IMR-90 (cell line): ENCODE results near the gene HRH4. TPM values are rescaled to one million over a fixed set of nuclear protein-coding genes. Genes with fewer than 3 reads are reported as not detected.

Source experiments
- ATAC-seq: fragments of 200-7000 bp; cut with Tn5 transposase; 2 replicates; pipeline ENCODE4 v1.9.1; 2020; ENCODE audit warnings: low read depth, mild to moderate bottlenecking, moderate library complexity
- BruUV-seq: library from RNA; stranded (reverse); fragments of 400-500 nt; replicated peaks from 2 replicates; lab custom pipeline; 2021; lab: Mats Ljungman, UMichigan
- CTCF ChIA-PET: fragments of 300-600 bp; formaldehyde crosslinking; extraction: SDS; loops from one replicate; lab custom pipeline; 2021; ENCODE audit warnings: antibody characterized with exemption; lab: Yijun Ruan, JAX
- POLR2A ChIA-PET: fragments of 300-600 bp; sonication (Branson Sonifier 250); formaldehyde crosslinking; loops from one replicate; lab custom pipeline; 2022; ENCODE audit warnings: antibody characterized with exemption; ENCODE audit not compliant: unreplicated experiment; lab: Charles Lee
- DNase-seq: peaks from one replicate; pipeline ENCODE4 v3.0.0; 2013
- H2AFZ ChIP-seq: replicated peaks from 2 replicates; pipeline ENCODE3; 2013; ENCODE audit warnings: low read length, mild to moderate bottlenecking; ENCODE audit not compliant: poor library complexity
- H2AK5ac ChIP-seq: 2 replicates; pipeline ENCODE4 v1.6.1; 2013; ENCODE audit warnings: low read depth, low read length, inconsistent platforms
- H2AK9ac ChIP-seq: replicated peaks from 2 replicates; pipeline ENCODE3; 2013; ENCODE audit warnings: mild to moderate bottlenecking, low read depth, low read length, moderate library complexity; ENCODE audit not compliant: poor library complexity
- H2BK120ac ChIP-seq: 2 replicates; pipeline ENCODE4 v1.6.1; 2013; ENCODE audit warnings: low read depth, low read length, inconsistent platforms
- H2BK15ac ChIP-seq: 3 replicates; pipeline ENCODE4 v1.6.1; 2013; ENCODE audit warnings: low read depth, low read length, inconsistent platforms
- H2BK20ac ChIP-seq: 2 replicates; pipeline ENCODE4 v1.6.1; 2013; ENCODE audit warnings: low read depth, mild to moderate bottlenecking, inconsistent platforms, low read length, moderate library complexity
- H2BK5ac ChIP-seq: 2 replicates; pipeline ENCODE4 v1.6.1; 2013; ENCODE audit warnings: mild to moderate bottlenecking, low read depth, low read length, inconsistent platforms; ENCODE audit not compliant: poor library complexity, severe bottlenecking
- H3K14ac ChIP-seq: replicated peaks from 2 replicates; pipeline ENCODE4 v1.6.1; 2013; ENCODE audit warnings: low read depth, low read length, inconsistent platforms
- H3K18ac ChIP-seq: 2 replicates; pipeline ENCODE4 v1.6.1; 2013; ENCODE audit warnings: low read depth, low read length, control low read depth
- H3K23ac ChIP-seq: 2 replicates; pipeline ENCODE4 v1.6.1; 2013; ENCODE audit warnings: low read depth, low read length, inconsistent platforms
- H3K27ac ChIP-seq: 2 replicates; pipeline ENCODE4 v1.5.1; 2013; ENCODE audit warnings: mild to moderate bottlenecking, control low read depth, low read length; ENCODE audit not compliant: insufficient read depth
- H3K27me3 ChIP-seq: 2 replicates; pipeline ENCODE4 v1.6.1; 2013; ENCODE audit warnings: low read length; ENCODE audit not compliant: control insufficient read depth, insufficient read depth
- H3K36me3 ChIP-seq: 2 replicates; pipeline ENCODE4 v1.6.1; 2013; ENCODE audit warnings: low read length, mixed read lengths; ENCODE audit not compliant: control insufficient read depth, insufficient read depth
- H3K4ac ChIP-seq: 2 replicates; pipeline ENCODE4 v1.6.1; 2013; ENCODE audit warnings: low read depth, low read length, inconsistent platforms
- H3K4me1 ChIP-seq: 2 replicates; pipeline ENCODE4 v1.6.1; 2013; ENCODE audit warnings: low read length, mixed read lengths; ENCODE audit not compliant: control insufficient read depth, insufficient read depth
- H3K4me2 ChIP-seq: 2 replicates; pipeline ENCODE4 v1.6.1; 2013; ENCODE audit warnings: low read depth, mild to moderate bottlenecking, control low read depth, low read length, moderate library complexity
- H3K4me3 ChIP-seq: 2 replicates; pipeline ENCODE4 v1.5.1; 2013; ENCODE audit warnings: low read depth, mild to moderate bottlenecking, control low read depth, low read length, moderate library complexity; ENCODE audit not compliant: insufficient read depth
- H3K56ac ChIP-seq: 2 replicates; pipeline ENCODE4 v1.6.1; 2013; ENCODE audit warnings: low read length, inconsistent platforms; ENCODE audit not compliant: insufficient read depth; ENCODE audit errors: extremely low read depth
- H3K79me1 ChIP-seq, 2 experiments: 2 replicates each; pipeline ENCODE4 v1.6.1; 2013; ENCODE audit warnings: low read length in 2 of 2, inconsistent platforms in 1 of 2, low read depth in 1 of 2
- H3K9ac ChIP-seq: 2 replicates; pipeline ENCODE4 v1.6.1; 2013; ENCODE audit warnings: low read depth, low read length, control low read depth
- H3K9me1 ChIP-seq: 2 replicates; pipeline ENCODE4 v1.6.1; 2013; ENCODE audit warnings: low read length, inconsistent platforms; ENCODE audit not compliant: insufficient read depth
- H3K9me3 ChIP-seq: 2 replicates; pipeline ENCODE4 v1.6.1; 2013; ENCODE audit warnings: low read length; ENCODE audit not compliant: control insufficient read depth, insufficient read depth
- H4K20me1 ChIP-seq: 2 replicates; pipeline ENCODE4 v1.6.1; 2013; ENCODE audit warnings: low read length, inconsistent platforms; ENCODE audit not compliant: insufficient read depth
- H4K5ac ChIP-seq: 2 replicates; pipeline ENCODE4 v1.6.1; 2013; ENCODE audit warnings: mild to moderate bottlenecking, low read depth, low read length, control low read depth
- H4K8ac ChIP-seq, 2 experiments: 2 replicates each; pipeline ENCODE4 v1.6.1; 2013; ENCODE audit warnings: low read depth in 2 of 2, low read length in 2 of 2, control low read depth in 1 of 2, inconsistent platforms in 1 of 2
- H4K91ac ChIP-seq: 2 replicates; pipeline ENCODE4 v1.6.1; 2013; ENCODE audit warnings: low read depth, low read length, inconsistent platforms; ENCODE audit not compliant: insufficient read depth
- BHLHE40 ChIP-seq: fragments of 150-350 bp; IDR thresholded peaks from 2 replicates; pipeline ENCODE4 v1.6.1; 2016; ENCODE audit warnings: mild to moderate bottlenecking, low read depth, low read length
- CEBPB ChIP-seq: IDR thresholded peaks from 2 replicates; pipeline ENCODE4 v1.6.1; 2012; ENCODE audit warnings: low read depth, low read length, improper control_type of control experiment
- FOS ChIP-seq: fragments of 150-350 bp; IDR thresholded peaks from 2 replicates; pipeline ENCODE4 v1.6.1; 2016; ENCODE audit warnings: low read depth, low read length
- MAFK ChIP-seq: IDR thresholded peaks from 2 replicates; pipeline ENCODE4 v1.6.1; 2012; ENCODE audit warnings: low read depth, low read length, improper control_type of control experiment
- MAZ ChIP-seq: IDR thresholded peaks from 2 replicates; pipeline ENCODE4 v1.6.1; 2012; ENCODE audit warnings: low read depth, mild to moderate bottlenecking, low read length, improper control_type of control experiment, moderate library complexity, borderline replicate concordance
- MXI1 ChIP-seq: IDR thresholded peaks from 2 replicates; pipeline ENCODE4 v1.6.1; 2012; ENCODE audit warnings: low read depth, mild to moderate bottlenecking, low read length, moderate library complexity, borderline replicate concordance
- POLR2A ChIP-seq: IDR thresholded peaks from 2 replicates; pipeline ENCODE4 v1.6.1; 2012; ENCODE audit warnings: mild to moderate bottlenecking, low read depth, low read length
- RCOR1 ChIP-seq: IDR thresholded peaks from 2 replicates; pipeline ENCODE4 v1.6.1; 2012; ENCODE audit warnings: mild to moderate bottlenecking, low read length, improper control_type of control experiment; ENCODE audit not compliant: insufficient replicate concordance
- WGBS, 2 experiments: methylation state at CpG; one replicate each; pipeline versions ENCODE4 v1.1.5 to v1.1.7; 2013; ENCODE audit warnings: missing lambda C conversion rate in 2 of 2; ENCODE audit not compliant: insufficient read length in 1 of 2; ENCODE audit errors: extremely low coverage in 2 of 2; 5-methylcytosine and 5-hydroxymethylcytosine counted together
- dilution Hi-C: fragments of 300-500 bp; cut with HindIII; formaldehyde crosslinking; loops from one replicate; pipeline ENCODE4 v1.14.3; 2018; ENCODE audit warnings: low sequenced_read_pairs; ENCODE audit not compliant: unreplicated experiment
- in situ Hi-C: fragments of 300-500 bp; cut with MboI; formaldehyde crosslinking; loops from 3 replicates; pipeline ENCODE4 v1.14.3; 2019; ENCODE audit warnings: low sequenced_read_pairs, inconsistent platforms, mixed read lengths
- intact Hi-C: fragments of 100-400 bp; cut with micrococcal nuclease; formaldehyde crosslinking; loops from 2 replicates; pipeline ENCODE4 v1.10.0; 2022
- polyA plus RNA-seq, 3 experiments: library from polyadenylated mRNA; depleted of rRNA; stranded (reverse); fragments of >200 nt; gene quantifications; 2 replicates each; pipeline ENCODE4 v1.2.3, GENCODE V29; 2012; ENCODE audit warnings: low replicate concordance in 1 of 3
- total RNA-seq: library from RNA; depleted of rRNA; stranded (reverse); fragments of >200 nt; gene quantifications from 2 replicates; pipeline ENCODE4 v1.2.3, GENCODE V29; 2012
- TF ChIP-seq, protein P1 (sequence below): conservative IDR thresholded peaks from 2 replicates; pipeline ENCODE4 v1.5.1; 2012; ENCODE audit warnings: mild to moderate bottlenecking, low read depth, low read length, improper control_type of control experiment
- TF ChIP-seq, protein P2 (sequence below): fragments of 150-350 bp; IDR thresholded peaks from 2 replicates; pipeline ENCODE4 v1.6.1; 2016; ENCODE audit warnings: low read depth, mild to moderate bottlenecking, low read length, moderate library complexity, borderline replicate concordance

The HRH4 gene
- total and polyA plus RNA-seq, 2 of the 4 experiments (the other 2 are of a cell fraction): not detected

DNA sequence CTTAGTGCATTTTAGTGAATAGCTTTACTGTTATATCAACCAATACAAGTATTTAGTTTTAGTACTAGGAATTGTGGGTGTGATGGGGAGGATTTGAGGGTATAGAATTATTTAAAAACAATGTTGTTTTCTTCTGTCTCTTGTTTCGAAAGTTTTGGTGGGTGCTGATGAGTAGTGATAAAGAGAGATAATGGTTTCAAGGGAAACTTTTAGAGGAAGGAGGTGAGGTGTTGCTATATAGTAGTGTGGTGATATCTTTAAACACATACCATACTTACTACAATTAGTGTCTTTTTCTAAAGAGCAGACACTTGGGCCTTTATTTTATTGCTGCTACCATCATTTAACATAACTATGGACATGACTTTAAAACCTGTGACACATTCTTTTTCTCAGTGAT, 23.5 kb upstream of the HRH4 start:
- peaks cover 0 to 3% of the 10 kb centered on the region in 2 experiments; a peak in 1 of 4 replicates for H3K79me1 ChIP-seq
- ATAC-seq (no peak), DNase-seq (no peak)
- intact Hi-C loops: no loop called here
- H2AFZ ChIP-seq: no peak overlapping the region
- ChIA-PET POLR2A (no interaction called here), CTCF (interaction anchor here (1.4 kb wide), 1 partner anchor 10 kb away, joined by 4 read pairs; no protein-coding TSS in a partner anchor)
- no peak overlapping the region for H4K8ac ChIP-seq
- no peaks in the 10 kb centered on the region for H3K9me1 ChIP-seq
- TF ChIP-seq FOS: no peak
- TF ChIP-seq MAZ: no peak
- TF ChIP-seq POLR2A: no peak
- TF ChIP-seq MXI1: no peak
- TF ChIP-seq MAFK: no peak
- TF ChIP-seq, protein P1, sequence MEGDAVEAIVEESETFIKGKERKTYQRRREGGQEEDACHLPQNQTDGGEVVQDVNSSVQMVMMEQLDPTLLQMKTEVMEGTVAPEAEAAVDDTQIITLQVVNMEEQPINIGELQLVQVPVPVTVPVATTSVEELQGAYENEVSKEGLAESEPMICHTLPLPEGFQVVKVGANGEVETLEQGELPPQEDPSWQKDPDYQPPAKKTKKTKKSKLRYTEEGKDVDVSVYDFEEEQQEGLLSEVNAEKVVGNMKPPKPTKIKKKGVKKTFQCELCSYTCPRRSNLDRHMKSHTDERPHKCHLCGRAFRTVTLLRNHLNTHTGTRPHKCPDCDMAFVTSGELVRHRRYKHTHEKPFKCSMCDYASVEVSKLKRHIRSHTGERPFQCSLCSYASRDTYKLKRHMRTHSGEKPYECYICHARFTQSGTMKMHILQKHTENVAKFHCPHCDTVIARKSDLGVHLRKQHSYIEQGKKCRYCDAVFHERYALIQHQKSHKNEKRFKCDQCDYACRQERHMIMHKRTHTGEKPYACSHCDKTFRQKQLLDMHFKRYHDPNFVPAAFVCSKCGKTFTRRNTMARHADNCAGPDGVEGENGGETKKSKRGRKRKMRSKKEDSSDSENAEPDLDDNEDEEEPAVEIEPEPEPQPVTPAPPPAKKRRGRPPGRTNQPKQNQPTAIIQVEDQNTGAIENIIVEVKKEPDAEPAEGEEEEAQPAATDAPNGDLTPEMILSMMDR: no peak
- TF ChIP-seq RCOR1: no peak
- no peak for TF ChIP-seq CEBPB
- no peak for TF ChIP-seq BHLHE40
- TF ChIP-seq, protein P2, sequence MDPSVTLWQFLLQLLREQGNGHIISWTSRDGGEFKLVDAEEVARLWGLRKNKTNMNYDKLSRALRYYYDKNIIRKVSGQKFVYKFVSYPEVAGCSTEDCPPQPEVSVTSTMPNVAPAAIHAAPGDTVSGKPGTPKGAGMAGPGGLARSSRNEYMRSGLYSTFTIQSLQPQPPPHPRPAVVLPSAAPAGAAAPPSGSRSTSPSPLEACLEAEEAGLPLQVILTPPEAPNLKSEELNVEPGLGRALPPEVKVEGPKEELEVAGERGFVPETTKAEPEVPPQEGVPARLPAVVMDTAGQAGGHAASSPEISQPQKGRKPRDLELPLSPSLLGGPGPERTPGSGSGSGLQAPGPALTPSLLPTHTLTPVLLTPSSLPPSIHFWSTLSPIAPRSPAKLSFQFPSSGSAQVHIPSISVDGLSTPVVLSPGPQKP: no peak
- no peak overlapping the region for H3K27ac ChIP-seq
- no TSS peak for BruUV-seq
- peaks cover 8% of the 10 kb centered on the region for H3K36me3 ChIP-seq
- H3K56ac ChIP-seq: no peak overlapping the region
- no peak overlapping the region for H3K14ac ChIP-seq
- in situ Hi-C loops: no loop called here
- H3K4me1 ChIP-seq: no peaks in the 10 kb centered on the region
- H3K18ac ChIP-seq: no peak overlapping the region
- no peaks in the 10 kb centered on the region for H3K27me3 ChIP-seq
- H3K9ac ChIP-seq: no peak overlapping the region
- no CpG with 5 or more reads among the region's 1 CpG for WGBS, 2 experiments
- H3K9me3 ChIP-seq: no peaks in the 10 kb centered on the region
- no peak overlapping the region for H2BK120ac ChIP-seq
- H2AK9ac ChIP-seq: no peak overlapping the region
- H2BK20ac ChIP-seq: no peak overlapping the region
- H4K91ac ChIP-seq: no peak overlapping the region
- no peak overlapping the region for H3K23ac ChIP-seq
- no peak overlapping the region for H3K4ac ChIP-seq
- no peak overlapping the region for H4K5ac ChIP-seq
- no peak overlapping the region for H2BK5ac ChIP-seq
- no peak overlapping the region for H2BK15ac ChIP-seq
- no peak overlapping the region for H3K4me2 ChIP-seq
- no peak overlapping the region for H3K4me3 ChIP-seq
- no peaks in the 10 kb centered on the region for H4K20me1 ChIP-seq
- no peak overlapping the region for H2AK5ac ChIP-seq
- dilution Hi-C loops: no loop called here
